ENCODE data around the gene HIGD2A.
A peak's percentile ranks its signal among the peaks of the same experiment; 100 is the strongest.

HIGD2A gene

GRCh38 chr5:176416965-176417364, 28.4 kb downstream of the HIGD2A start:
- H3K27ac ChIP-seq (ENCODE audit: low read depth, low read length), result no peak overlapping the region
- no peaks in the 10 kb centered on the region for H3K36me3 ChIP-seq (ENCODE audit: insufficient read depth, low read length)
- peaks cover 26% of the 10 kb centered on the region for H3K4me1 ChIP-seq (ENCODE audit: control insufficient read depth, insufficient read depth, low read length, unreplicated experiment)
- H3K27me3 ChIP-seq (ENCODE audit: insufficient read depth, low read length), result no peaks in the 10 kb centered on the region; the same call in 1 of the 2 replicates
- peaks cover 26% of the 10 kb centered on the region for H3K79me2 ChIP-seq (ENCODE audit: control insufficient read depth, insufficient read depth, low read length, unreplicated experiment)
- peak overlapping the region; percentile 98 for H3K4me3 ChIP-seq (ENCODE audit: low read depth, low read length)
- H2AFZ ChIP-seq (ENCODE audit: low read length, unreplicated experiment), result peak overlapping the region; percentile 63

- Histone ChIP-seq H3K36me3 (ENCODE audit: insufficient read depth, low read length) (no peaks in the 10 kb centered on the region), H3K27me3 (ENCODE audit: insufficient read depth, low read length) (no peaks in the 10 kb centered on the region; the same call in 1 of the 2 replicates), H2AFZ (ENCODE audit: low read length, unreplicated experiment) (no peak overlapping the region), H3K27ac (ENCODE audit: low read depth, low read length) (no peak overlapping the region), H3K4me3 (ENCODE audit: low read depth, low read length) (no peak overlapping the region), H3K79me2 (ENCODE audit: control insufficient read depth, insufficient read depth, low read length, unreplicated experiment) (peaks cover 19% of the 10 kb centered on the region), H3K4me1 (ENCODE audit: control insufficient read depth, insufficient read depth, low read length, unreplicated experiment) (peaks cover 19% of the 10 kb centered on the region)
Measured at GRCh38 chr5:176418251-176418650, 29.7 kb downstream of the HIGD2A start.

- Histone ChIP-seq H3K4me3 (ENCODE audit: low read depth, low read length) (no peak overlapping the region), H3K79me2 (ENCODE audit: control insufficient read depth, insufficient read depth, low read length, unreplicated experiment) (peaks cover 12% of the 10 kb centered on the region), H3K4me1 (ENCODE audit: control insufficient read depth, insufficient read depth, low read length, unreplicated experiment) (peaks cover 5% of the 10 kb centered on the region), H3K27ac (ENCODE audit: low read depth, low read length) (no peak overlapping the region), H3K36me3 (ENCODE audit: insufficient read depth, low read length) (no peaks in the 10 kb centered on the region), H3K27me3 (ENCODE audit: insufficient read depth, low read length) (no peaks in the 10 kb centered on the region; the same call in 1 of the 2 replicates), H2AFZ (ENCODE audit: low read length, unreplicated experiment) (no peak overlapping the region)
Measured at GRCh38 chr5:176420086-176420485, 31.5 kb downstream of the HIGD2A start.

- Histone ChIP-seq H3K4me3 (ENCODE audit: low read depth, low read length) (no peak overlapping the region), H3K36me3 (ENCODE audit: insufficient read depth, low read length) (no peaks in the 10 kb centered on the region), H3K4me1 (ENCODE audit: control insufficient read depth, insufficient read depth, low read length, unreplicated experiment) (peaks cover 3% of the 10 kb centered on the region), H3K27me3 (ENCODE audit: insufficient read depth, low read length) (no peaks in the 10 kb centered on the region; the same call in 1 of the 2 replicates), H3K27ac (ENCODE audit: low read depth, low read length) (no peak overlapping the region), H2AFZ (ENCODE audit: low read length, unreplicated experiment) (no peak overlapping the region), H3K79me2 (ENCODE audit: control insufficient read depth, insufficient read depth, low read length, unreplicated experiment) (peaks cover 3% of the 10 kb centered on the region)
Measured at GRCh38 chr5:176420972-176421544, 32.5 kb downstream of the HIGD2A start.

GRCh38 chr5:176424181-176424580, 35.6 kb downstream of the HIGD2A start:
- Histone ChIP-seq H3K36me3 (ENCODE audit: insufficient read depth, low read length) (no peaks in the 10 kb centered on the region), H3K4me3 (ENCODE audit: low read depth, low read length) (no peak overlapping the region), H3K27me3 (ENCODE audit: insufficient read depth, low read length) (no peaks in the 10 kb centered on the region; the same call in 1 of the 2 replicates), H3K4me1 (ENCODE audit: control insufficient read depth, insufficient read depth, low read length, unreplicated experiment) (no peaks in the 10 kb centered on the region), H3K79me2 (ENCODE audit: control insufficient read depth, insufficient read depth, low read length, unreplicated experiment) (no peaks in the 10 kb centered on the region), H2AFZ (ENCODE audit: low read length, unreplicated experiment) (no peak overlapping the region), H3K27ac (ENCODE audit: low read depth, low read length) (no peak overlapping the region)

GRCh38 chr5:176425138-176425537, 36.6 kb downstream of the HIGD2A start:
- Histone ChIP-seq H2AFZ (ENCODE audit: low read length, unreplicated experiment) (no peak overlapping the region), H3K4me1 (ENCODE audit: control insufficient read depth, insufficient read depth, low read length, unreplicated experiment) (no peaks in the 10 kb centered on the region), H3K79me2 (ENCODE audit: control insufficient read depth, insufficient read depth, low read length, unreplicated experiment) (no peaks in the 10 kb centered on the region)

GRCh38 chr5:176425791-176426190, 37.2 kb downstream of the HIGD2A start:
- no peak overlapping the region for H3K27ac ChIP-seq (ENCODE audit: low read depth, low read length)
- no peak overlapping the region for H3K4me3 ChIP-seq (ENCODE audit: low read depth, low read length)

More at GRCh38 chr5:176425138-176425537, 36.6 kb downstream of the HIGD2A start:
- Histone ChIP-seq H3K27ac (ENCODE audit: low read depth, low read length) (no peak overlapping the region), H3K27me3 (ENCODE audit: insufficient read depth, low read length) (no peaks in the 10 kb centered on the region; the same call in 1 of the 2 replicates), H3K36me3 (ENCODE audit: insufficient read depth, low read length) (no peaks in the 10 kb centered on the region), H3K4me3 (ENCODE audit: low read depth, low read length) (no peak overlapping the region)

GRCh38 chr5:176426876-176427275, 38.3 kb downstream of the HIGD2A start:
- Histone ChIP-seq H3K36me3 (ENCODE audit: insufficient read depth, low read length) (no peaks in the 10 kb centered on the region), H3K4me1 (ENCODE audit: control insufficient read depth, insufficient read depth, low read length, unreplicated experiment) (no peaks in the 10 kb centered on the region), H3K79me2 (ENCODE audit: control insufficient read depth, insufficient read depth, low read length, unreplicated experiment) (no peaks in the 10 kb centered on the region)

More at GRCh38 chr5:176425791-176426190, 37.2 kb downstream of the HIGD2A start:
- no peaks in the 10 kb centered on the region for H3K36me3 ChIP-seq (ENCODE audit: insufficient read depth, low read length)
- no peaks in the 10 kb centered on the region; the same call in 1 of the 2 replicates for H3K27me3 ChIP-seq (ENCODE audit: insufficient read depth, low read length)
- no peaks in the 10 kb centered on the region for H3K79me2 ChIP-seq (ENCODE audit: control insufficient read depth, insufficient read depth, low read length, unreplicated experiment)
- H2AFZ ChIP-seq (ENCODE audit: low read length, unreplicated experiment), result no peak overlapping the region
- H3K4me1 ChIP-seq (ENCODE audit: control insufficient read depth, insufficient read depth, low read length, unreplicated experiment), result no peaks in the 10 kb centered on the region

GRCh38 chr5:176427971-176428370, 39.4 kb downstream of the HIGD2A start:
- no peak overlapping the region for H3K4me3 ChIP-seq (ENCODE audit: low read depth, low read length)

More at GRCh38 chr5:176426876-176427275, 38.3 kb downstream of the HIGD2A start:
- no peaks in the 10 kb centered on the region for H3K27me3 ChIP-seq (ENCODE audit: insufficient read depth, low read length)
- H2AFZ ChIP-seq (ENCODE audit: low read length, unreplicated experiment), result no peak overlapping the region
- no peak overlapping the region for H3K4me3 ChIP-seq (ENCODE audit: low read depth, low read length)
- H3K27ac ChIP-seq (ENCODE audit: low read depth, low read length), result no peak overlapping the region

GRCh38 chr5:176429972-176430371, 41.4 kb downstream of the HIGD2A start:
- no peaks in the 10 kb centered on the region for H3K36me3 ChIP-seq (ENCODE audit: insufficient read depth, low read length)
- H3K4me1 ChIP-seq (ENCODE audit: control insufficient read depth, insufficient read depth, low read length, unreplicated experiment), result no peaks in the 10 kb centered on the region
- no peak overlapping the region for H3K4me3 ChIP-seq (ENCODE audit: low read depth, low read length)
- H3K79me2 ChIP-seq (ENCODE audit: control insufficient read depth, insufficient read depth, low read length, unreplicated experiment), result no peaks in the 10 kb centered on the region
- no peak overlapping the region for H2AFZ ChIP-seq (ENCODE audit: low read length, unreplicated experiment)
- no peak overlapping the region for H3K27ac ChIP-seq (ENCODE audit: low read depth, low read length)
- no peaks in the 10 kb centered on the region for H3K27me3 ChIP-seq (ENCODE audit: insufficient read depth, low read length)

More at GRCh38 chr5:176427971-176428370, 39.4 kb downstream of the HIGD2A start:
- H3K27ac ChIP-seq (ENCODE audit: low read depth, low read length), result no peak overlapping the region
- H3K36me3 ChIP-seq (ENCODE audit: insufficient read depth, low read length), result no peaks in the 10 kb centered on the region
- H3K79me2 ChIP-seq (ENCODE audit: control insufficient read depth, insufficient read depth, low read length, unreplicated experiment), result no peaks in the 10 kb centered on the region
- H3K27me3 ChIP-seq (ENCODE audit: insufficient read depth, low read length), result no peaks in the 10 kb centered on the region
- peak overlapping the region; percentile 12 for H2AFZ ChIP-seq (ENCODE audit: low read length, unreplicated experiment)
- H3K4me1 ChIP-seq (ENCODE audit: control insufficient read depth, insufficient read depth, low read length, unreplicated experiment), result no peaks in the 10 kb centered on the region

- no peak overlapping the region for H3K27ac ChIP-seq (ENCODE audit: low read depth, low read length)
- peaks cover 6% of the 10 kb centered on the region for H3K4me1 ChIP-seq (ENCODE audit: control insufficient read depth, insufficient read depth, low read length, unreplicated experiment)
- H3K27me3 ChIP-seq (ENCODE audit: insufficient read depth, low read length), result no peaks in the 10 kb centered on the region
- no peak overlapping the region for H2AFZ ChIP-seq (ENCODE audit: low read length, unreplicated experiment)
- H3K4me3 ChIP-seq (ENCODE audit: low read depth, low read length), result no peak overlapping the region
- H3K36me3 ChIP-seq (ENCODE audit: insufficient read depth, low read length), result no peaks in the 10 kb centered on the region
- H3K79me2 ChIP-seq (ENCODE audit: control insufficient read depth, insufficient read depth, low read length, unreplicated experiment), result no peaks in the 10 kb centered on the region
Measured at GRCh38 chr5:176432707-176433106, 44.2 kb downstream of the HIGD2A start.
